Smooth muscle cell (in vitro differentiated cells): Measurements from ENCODE around the gene MACC1. TPM values are rescaled to one million over a fixed set of nuclear protein-coding genes. Genes with fewer than 3 reads are reported as not detected.

Experiments used
- DNase-seq: peaks from one replicate; lab custom pipeline; 2025; ENCODE audit not compliant: unreplicated experiment; lab: John Stamatoyannopoulos, UW
- H2AFZ ChIP-seq: fragments of 200-600 bp; sonication (generic); 2 replicates; pipeline ENCODE4 v1.6.0; 2016; ENCODE audit warnings: antibody characterized with exemption, low read depth, mild to moderate bottlenecking
- H3F3A ChIP-seq: fragments of 200-600 bp; sonication (generic); 2 replicates; pipeline ENCODE4 v1.6.0; 2017; ENCODE audit warnings: antibody characterized with exemption, low read depth
- H3K27ac ChIP-seq: fragments of 200-600 bp; sonication (generic); 2 replicates; pipeline ENCODE4 v1.5.1; 2016; ENCODE audit warnings: low read depth, mild to moderate bottlenecking
- H3K27me3 ChIP-seq: fragments of 200-600 bp; sonication (generic); 2 replicates; pipeline ENCODE4 v1.6.1; 2016; ENCODE audit warnings: low read depth, mild to moderate bottlenecking
- H3K36me3 ChIP-seq: fragments of 200-600 bp; sonication (generic); 2 replicates; pipeline ENCODE4 v1.5.1; 2016; ENCODE audit warnings: low read depth
- H3K4me1 ChIP-seq: fragments of 200-600 bp; sonication (generic); 2 replicates; pipeline ENCODE4 v1.5.1; 2016; ENCODE audit warnings: low read depth
- H3K4me2 ChIP-seq: fragments of 200-600 bp; sonication (generic); 2 replicates; pipeline ENCODE4 v1.6.0; 2016; ENCODE audit warnings: mild to moderate bottlenecking
- H3K4me3 ChIP-seq: fragments of 200-600 bp; sonication (generic); 2 replicates; pipeline ENCODE4 v1.5.1; 2016; ENCODE audit warnings: mild to moderate bottlenecking
- H3K79me2 ChIP-seq: fragments of 200-600 bp; sonication (generic); 2 replicates; pipeline ENCODE4 v1.6.0; 2016; ENCODE audit warnings: low read depth, mild to moderate bottlenecking
- H3K9ac ChIP-seq: fragments of 200-600 bp; sonication (generic); 2 replicates; pipeline ENCODE4 v1.6.0; 2016; ENCODE audit warnings: low read depth
- H3K9me3 ChIP-seq: fragments of 200-600 bp; sonication (generic); replicated peaks from 2 replicates; pipeline ENCODE4 v1.5.1; 2016; ENCODE audit warnings: low read depth
- H4K20me1 ChIP-seq: fragments of 200-600 bp; sonication (generic); 2 replicates; pipeline ENCODE4 v1.6.0; 2016; ENCODE audit warnings: low read depth
- CTCF ChIP-seq: fragments of 200-600 bp; sonication (generic); IDR thresholded peaks from 2 replicates; pipeline ENCODE4 v1.5.1; 2017; ENCODE audit warnings: borderline replicate concordance, mild to moderate bottlenecking, antibody characterized with exemption; ENCODE audit not compliant: insufficient read depth, poor library complexity, severe bottlenecking
- WGBS: methylation state at CpG from one replicate; pipeline ENCODE4 v1.1.7; 2016; ENCODE audit warnings: low lambda C conversion rate; 5-methylcytosine and 5-hydroxymethylcytosine counted together
- polyA plus RNA-seq: library from polyadenylated mRNA; unstranded; fragments of >200 nt; fragmentation: Nextera tagmentation; extraction: Ambion mirVana; gene quantifications from 2 replicates; pipeline ENCODE4 v1.2.1, GENCODE V29; 2016
- total RNA-seq: library from RNA; depleted of rRNA; stranded (reverse); fragments of >200 nt; gene quantifications from 2 replicates; pipeline ENCODE4 v1.2.3, GENCODE V29; 2014

MACC1 gene
- total and polyA plus RNA-seq, 2 experiments from 2014 or later = 1.3 TPM; not detected in 1

GRCh38 chr7:20206104-20206896 lies 10.9 kb downstream of the MACC1 start:
- no peak overlapping the region for H2AFZ ChIP-seq
- no peaks in the 10 kb centered on the region for H3K4me1 ChIP-seq
- H3K4me3 ChIP-seq = no peak overlapping the region
- H3K36me3 ChIP-seq = no peaks in the 10 kb centered on the region
- H3F3A ChIP-seq = no peaks in the 10 kb centered on the region
- WGBS = 75% methylated on average over 2 of the region's 2 CpGs
- H3K9me3 ChIP-seq = no peaks in the 10 kb centered on the region
- H4K20me1 ChIP-seq = no peaks in the 10 kb centered on the region
- DNase-seq = no peak
- peak overlapping the region; percentile 35 for H3K27ac ChIP-seq
- TF ChIP-seq CTCF = no peak
- no peak overlapping the region for H3K9ac ChIP-seq
- no peaks in the 10 kb centered on the region for H3K79me2 ChIP-seq
- H3K4me2 ChIP-seq = no peak overlapping the region
- no peaks in the 10 kb centered on the region for H3K27me3 ChIP-seq

GRCh38 chr7:20203316-20203715 lies 13.9 kb downstream of the MACC1 start:
- Histone ChIP-seq H3K27me3 (no peaks in the 10 kb centered on the region), H3F3A (no peaks in the 10 kb centered on the region), H3K27ac (no peak overlapping the region), H4K20me1 (no peaks in the 10 kb centered on the region), H3K9me3 (no peaks in the 10 kb centered on the region), H3K36me3 (no peaks in the 10 kb centered on the region), H3K4me1 (no peaks in the 10 kb centered on the region), H3K4me3 (no peak overlapping the region), H3K79me2 (no peaks in the 10 kb centered on the region), H3K9ac (no peak overlapping the region), H3K4me2 (no peak overlapping the region), H2AFZ (no peak overlapping the region)
- 88% methylated on average over 4 of the region's 4 CpGs for WGBS
- TF ChIP-seq CTCF = no peak
- DNase-seq = no peak

- Histone ChIP-seq H3K9me3 (no peaks in the 10 kb centered on the region), H3K27ac (no peak overlapping the region), H3K4me2 (no peak overlapping the region), H3K9ac (no peak overlapping the region), H4K20me1 (no peaks in the 10 kb centered on the region), H3K79me2 (no peaks in the 10 kb centered on the region), H2AFZ (no peak overlapping the region), H3K36me3 (no peaks in the 10 kb centered on the region), H3F3A (no peaks in the 10 kb centered on the region), H3K4me3 (no peak overlapping the region), H3K4me1 (no peaks in the 10 kb centered on the region), H3K27me3 (no peaks in the 10 kb centered on the region)
- 54% methylated on average over 3 of the region's 3 CpGs for WGBS
- TF ChIP-seq CTCF = no peak
- DNase-seq = no peak
Observed at GRCh38 chr7:20201380-20201779, 15.8 kb downstream of the MACC1 start.

GRCh38 chr7:20200971-20201370 lies 16.2 kb downstream of the MACC1 start:
- Histone ChIP-seq H3K9ac (no peak overlapping the region), H4K20me1 (no peaks in the 10 kb centered on the region), H3K27me3 (no peaks in the 10 kb centered on the region), H2AFZ (no peak overlapping the region), H3K79me2 (no peaks in the 10 kb centered on the region), H3K36me3 (no peaks in the 10 kb centered on the region), H3F3A (no peaks in the 10 kb centered on the region), H3K4me1 (no peaks in the 10 kb centered on the region), H3K27ac (no peak overlapping the region), H3K4me2 (no peak overlapping the region), H3K4me3 (no peak overlapping the region), H3K9me3 (no peaks in the 10 kb centered on the region)
- no peak for TF ChIP-seq CTCF
- no peak for DNase-seq
